OCI-M1 (cell line): Measurements from ENCODE around the gene FUBP1.
"Not testable (repeated sequence)": the region's sequence is repeated elsewhere in the genome, so short reads cannot be mapped to it uniquely, and the experiment has no call there.

ENCODE experiments used
- DNase-seq: peaks from one replicate; lab custom pipeline; 2025; lab: John Stamatoyannopoulos, UW

Gene FUBP1, protein sequence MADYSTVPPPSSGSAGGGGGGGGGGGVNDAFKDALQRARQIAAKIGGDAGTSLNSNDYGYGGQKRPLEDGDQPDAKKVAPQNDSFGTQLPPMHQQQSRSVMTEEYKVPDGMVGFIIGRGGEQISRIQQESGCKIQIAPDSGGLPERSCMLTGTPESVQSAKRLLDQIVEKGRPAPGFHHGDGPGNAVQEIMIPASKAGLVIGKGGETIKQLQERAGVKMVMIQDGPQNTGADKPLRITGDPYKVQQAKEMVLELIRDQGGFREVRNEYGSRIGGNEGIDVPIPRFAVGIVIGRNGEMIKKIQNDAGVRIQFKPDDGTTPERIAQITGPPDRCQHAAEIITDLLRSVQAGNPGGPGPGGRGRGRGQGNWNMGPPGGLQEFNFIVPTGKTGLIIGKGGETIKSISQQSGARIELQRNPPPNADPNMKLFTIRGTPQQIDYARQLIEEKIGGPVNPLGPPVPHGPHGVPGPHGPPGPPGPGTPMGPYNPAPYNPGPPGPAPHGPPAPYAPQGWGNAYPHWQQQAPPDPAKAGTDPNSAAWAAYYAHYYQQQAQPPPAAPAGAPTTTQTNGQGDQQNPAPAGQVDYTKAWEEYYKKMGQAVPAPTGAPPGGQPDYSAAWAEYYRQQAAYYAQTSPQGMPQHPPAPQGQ

GRCh38 chr1:77978969-77979876 lies at the start of gene FUBP1:
Gene FUBP1 (minus strand): TSS chr1:77979072. CDS start chr1:77979004, 68 bp downstream.
- DNase-seq: peak; percentile 100

- not testable (repeated sequence) for DNase-seq
Observed at GRCh38 chr1:78021134-78021533, 42.3 kb upstream of the FUBP1 start.

DNA sequence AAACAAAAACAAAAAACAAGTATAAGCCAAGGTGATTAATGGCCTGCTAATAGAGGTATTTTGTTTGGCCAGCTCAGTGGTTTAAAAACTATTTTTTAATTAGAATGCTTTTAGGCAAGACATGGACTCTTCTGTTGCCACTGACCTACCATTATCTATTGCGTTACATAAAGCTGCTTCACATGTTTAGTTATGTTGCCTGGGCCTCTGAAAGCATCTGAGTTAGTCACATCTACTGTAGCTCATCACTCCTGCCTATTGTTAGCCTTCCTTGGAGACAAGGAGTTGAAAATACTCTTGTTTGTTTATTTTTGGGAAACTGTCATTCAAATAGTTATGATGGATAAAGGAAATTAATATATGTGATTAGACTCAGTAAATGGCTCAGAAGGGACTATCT lies 40.2 kb upstream of the FUBP1 start:
- no peak for DNase-seq

- DNase-seq: no peak
Observed at GRCh38 chr1:78015148-78015547, 36.3 kb upstream of the FUBP1 start.

GRCh38 chr1:78011050-78011449 lies 32.2 kb upstream of the FUBP1 start:
- no peak for DNase-seq

DNA sequence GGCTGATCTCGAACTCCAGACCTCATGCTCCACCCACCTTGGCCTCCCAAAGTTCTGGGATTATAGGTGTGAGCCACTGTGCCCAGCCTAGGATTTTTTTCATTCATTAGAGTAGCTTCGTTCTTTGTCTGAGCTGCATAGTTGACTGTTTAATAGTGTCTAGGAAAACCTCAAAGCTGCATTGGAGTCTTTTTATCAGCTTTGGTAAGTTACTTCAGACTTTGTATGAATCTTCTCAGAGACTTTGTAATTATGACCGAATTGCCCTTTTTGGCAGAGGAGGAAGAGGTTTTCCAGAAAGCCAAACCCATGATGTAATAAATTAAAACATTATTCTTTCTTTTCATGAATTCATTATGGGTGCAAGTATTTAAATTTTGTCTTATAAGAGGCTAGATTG lies 31.0 kb upstream of the FUBP1 start:
- DNase-seq: no peak

DNA sequence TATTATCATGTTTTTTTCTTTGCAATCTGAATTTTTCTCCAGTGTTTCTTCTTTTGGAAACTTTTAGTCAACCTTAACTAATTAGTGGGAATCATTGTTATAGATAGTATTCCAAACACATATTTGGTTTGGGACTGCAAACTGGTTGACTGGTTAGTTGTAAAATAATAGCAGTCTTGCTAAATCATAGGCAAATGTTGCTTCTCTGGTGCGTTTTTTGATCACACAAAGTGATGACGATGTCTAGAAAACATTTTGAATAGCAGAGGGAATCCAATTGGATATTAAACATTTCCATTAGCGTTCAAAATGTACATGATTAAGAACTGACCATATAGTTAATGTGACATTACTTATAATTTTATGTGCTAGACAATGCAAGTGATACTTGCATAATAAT lies 30.4 kb upstream of the FUBP1 start:
- DNase-seq: no peak

GRCh38 chr1:78007677-78008341 lies 28.9 kb upstream of the FUBP1 start:
- DNase-seq: no peak

DNA sequence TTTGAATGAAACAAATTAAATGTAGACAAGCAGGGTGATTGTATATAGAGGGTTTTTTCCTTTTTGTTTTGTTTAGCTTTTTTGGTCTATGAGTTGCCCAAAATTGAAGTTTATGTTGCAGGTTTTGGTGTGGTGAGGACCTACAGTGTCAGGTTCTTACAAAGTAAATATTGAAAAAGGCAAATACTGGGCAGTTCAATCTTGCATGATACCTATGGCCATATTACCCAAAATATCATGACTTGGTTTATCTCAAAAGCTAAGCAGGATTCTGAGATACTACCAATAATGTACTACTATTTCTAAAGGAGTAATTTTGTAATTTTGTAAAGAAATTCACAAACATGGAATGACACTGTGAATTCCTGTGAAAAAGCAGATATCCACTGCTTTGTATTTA lies 27.6 kb upstream of the FUBP1 start:
- DNase-seq: peak; percentile 44

GRCh38 chr1:78005755-78006154 lies 26.9 kb upstream of the FUBP1 start:
- DNase-seq: peak; percentile 78

DNA sequence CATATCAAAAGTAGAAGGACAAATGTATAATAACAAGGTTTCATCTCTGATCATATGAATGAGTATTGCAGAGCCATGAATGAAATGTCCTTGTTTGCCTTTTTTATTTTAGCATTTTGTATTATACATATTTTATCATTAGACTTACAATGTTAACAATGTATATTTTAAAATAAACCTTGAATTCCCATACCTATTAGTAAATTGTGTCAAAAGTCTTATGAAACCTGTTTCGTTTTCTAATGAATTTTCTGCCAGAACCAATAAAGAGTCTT lies 26.5 kb upstream of the FUBP1 start:
- DNase-seq: no peak

DNA sequence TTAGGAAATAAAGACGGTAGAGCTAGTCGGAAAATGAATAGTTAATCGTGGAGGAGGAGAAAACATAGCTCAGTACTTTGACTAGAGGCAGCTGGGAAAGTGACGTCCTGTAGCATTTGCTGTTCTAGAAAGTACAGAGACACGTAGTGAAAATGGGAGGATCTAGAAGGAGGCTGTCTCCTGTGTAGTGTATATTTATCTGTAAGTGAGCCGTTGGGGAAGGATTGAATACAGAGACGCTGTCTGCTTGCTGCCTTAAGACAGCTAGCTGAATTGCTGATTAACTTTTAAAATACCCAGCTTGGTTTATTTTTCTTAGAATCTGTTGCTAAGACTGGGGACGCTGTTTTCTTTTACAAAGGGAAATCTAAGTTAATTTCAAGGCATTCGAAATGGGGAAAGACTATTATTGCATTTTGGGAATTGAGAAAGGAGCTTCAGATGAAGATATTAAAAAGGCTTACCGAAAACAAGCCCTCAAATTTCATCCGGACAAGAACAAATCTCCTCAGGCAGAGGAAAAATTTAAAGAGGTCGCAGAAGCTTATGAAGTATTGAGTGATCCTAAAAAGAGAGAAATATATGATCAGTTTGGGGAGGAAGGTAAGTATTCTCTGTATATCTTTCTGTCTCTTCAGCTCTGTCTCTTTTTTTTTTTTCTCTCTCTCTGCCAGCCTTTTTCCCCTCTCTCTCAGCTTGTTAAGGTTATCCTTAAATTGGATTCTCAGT lies 26.0 kb upstream of the FUBP1 start, which contains the start of gene DNAJB4:
DNAJB4 (plus strand) TSS at position 221 of the 729 bp plus-strand sequence; CDS start at position 393, 172 bp downstream.
- DNase-seq: peak; percentile 99

DNA sequence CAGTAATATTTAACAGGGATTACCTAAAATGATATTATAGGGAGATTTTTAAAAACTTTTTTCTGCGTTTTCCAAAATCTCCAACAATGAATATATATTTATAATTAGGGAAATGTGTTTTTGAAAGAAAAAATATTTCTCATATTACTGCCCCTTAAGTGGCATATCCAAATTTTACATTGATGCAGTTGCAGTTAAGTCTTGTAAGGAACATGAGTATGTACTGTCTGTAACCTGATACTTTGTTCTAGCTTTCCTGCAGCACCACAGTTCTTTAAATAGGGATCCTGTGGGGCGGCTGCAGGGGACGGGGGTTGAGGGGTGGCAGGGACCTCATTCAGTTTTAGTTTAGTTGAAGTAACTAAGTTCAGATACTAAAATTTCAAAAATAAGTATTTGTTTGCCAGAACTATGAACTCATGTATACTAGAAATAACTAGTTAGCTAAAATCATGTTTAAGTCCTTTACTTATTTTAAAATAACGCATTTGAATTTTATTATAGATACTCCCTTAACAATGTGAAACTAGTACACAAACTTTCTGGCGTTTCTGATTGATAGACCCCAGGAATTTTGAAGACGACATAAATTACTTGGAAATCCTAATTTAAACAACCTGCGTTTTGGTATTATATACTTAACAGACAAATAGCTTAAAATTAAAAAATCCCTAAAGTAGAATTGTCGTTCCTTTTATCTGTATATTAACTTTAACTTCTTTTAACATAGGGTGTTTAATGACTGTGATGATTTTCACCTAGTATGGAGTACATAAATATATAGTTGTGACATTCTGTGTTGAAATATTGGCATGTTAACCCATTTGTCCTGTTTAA lies 25.2 kb upstream of the FUBP1 start:
- peak; percentile 98 for DNase-seq

GRCh38 chr1:78003070-78003746 lies 24.3 kb upstream of the FUBP1 start:
- DNase-seq: peak; percentile 82

DNA sequence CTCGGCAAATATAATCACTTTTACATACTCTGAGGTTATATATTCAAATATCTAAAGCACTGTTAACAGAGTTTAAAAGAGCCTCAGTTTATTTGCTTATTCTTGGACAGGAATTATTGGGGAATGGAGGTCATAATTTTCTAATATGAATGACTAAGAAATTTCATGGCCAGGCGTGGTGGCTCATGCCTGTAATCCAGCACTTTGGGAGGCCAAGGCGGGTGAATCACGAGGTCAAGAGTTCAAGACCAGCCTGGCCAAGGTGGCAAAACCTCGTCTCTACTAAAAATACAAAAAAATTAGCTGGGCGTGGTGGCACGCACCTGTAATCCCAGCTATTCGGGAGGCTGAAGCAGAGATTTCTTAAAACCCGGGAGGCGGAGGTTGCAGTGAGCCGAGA lies 21.7 kb upstream of the FUBP1 start:
- not testable (repeated sequence) for DNase-seq

- DNase-seq: no peak
Observed at GRCh38 chr1:77996734-77997133, 17.9 kb upstream of the FUBP1 start.

DNA sequence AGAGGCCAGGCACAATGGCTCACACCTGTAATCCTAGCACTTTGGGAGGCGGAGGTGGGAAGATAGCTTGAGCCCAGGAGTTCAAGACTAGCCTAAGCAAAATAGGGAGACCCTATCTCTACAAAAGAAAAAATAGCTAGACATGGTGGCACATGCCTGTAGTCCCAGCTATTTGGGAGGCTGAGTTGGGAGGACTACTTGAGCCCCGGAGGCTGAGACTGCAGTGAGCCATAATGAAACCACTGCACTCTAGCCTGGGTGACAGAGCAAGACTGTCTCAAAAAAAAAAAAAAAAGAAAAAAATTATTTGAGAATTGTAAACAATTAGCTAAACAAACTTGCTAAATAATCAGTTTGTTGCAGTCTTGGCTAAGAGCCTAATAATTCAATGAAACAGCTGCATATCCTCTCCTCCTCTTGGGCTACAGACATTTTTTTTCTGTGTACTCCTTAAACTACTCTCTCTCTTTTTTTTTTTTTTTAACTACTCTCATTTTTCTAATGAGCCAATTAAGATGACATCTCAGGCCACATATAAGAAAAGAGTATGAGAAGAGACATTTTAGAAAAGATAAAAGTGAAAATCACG lies 15.3 kb upstream of the FUBP1 start:
- DNase-seq: no peak

GRCh38 chr1:77991638-77992037 lies 12.8 kb upstream of the FUBP1 start:
- DNase-seq: no peak

- DNase-seq: no peak
Observed at GRCh38 chr1:77990629-77991204, 11.8 kb upstream of the FUBP1 start.
